HCT116 (cell line): ENCODE measurements around the gene KCNH3. TPM values are rescaled to one million over a fixed set of nuclear protein-coding genes. Genes with fewer than 3 reads are reported as not detected.

Source experiments
- ATAC-seq: fragments of 200-7000 bp; cut with Tn5 transposase; 2 replicates; pipeline ENCODE4 v1.9.1; 2020; ENCODE audit warnings: mild to moderate bottlenecking, moderate library complexity
- BruUV-seq: library from RNA; stranded (reverse); fragments of 400-500 nt; replicated peaks from 2 replicates; lab custom pipeline; 2021; lab: Mats Ljungman, UMichigan
- CTCF ChIA-PET: fragments of 300-600 bp; sonication (Branson Sonifier 250); formaldehyde crosslinking; loops from one replicate; lab custom pipeline; 2021; ENCODE audit warnings: antibody characterized with exemption; lab: Charles Lee
- POLR2A ChIA-PET: fragments of 300-600, 350-600 bp; sonication (Branson Sonifier 250); formaldehyde crosslinking; loops from one replicate; lab custom pipeline; 2021; ENCODE audit warnings: antibody characterized with exemption; lab: Charles Lee
- RAD21 ChIA-PET, 2 experiments: fragments of 300-600 bp; sonication (Branson Sonifier 250); formaldehyde crosslinking; loops; one replicate each; lab custom pipeline; 2023; ENCODE audit warnings: low total read pairs in 2 of 2; ENCODE audit not compliant: uncharacterized antibody in 2 of 2, unreplicated experiment in 2 of 2, low non-redundant PET in 1 of 2; lab: Charles Lee
- DNase-seq: peaks from one replicate; pipeline ENCODE4 v3.0.0-alpha.2; 2010; ENCODE audit warnings: low read depth, low spot score
- H2AFZ ChIP-seq: fragments of 200-600 bp; shearing (Covaris generic), sonication (generic); 2 replicates; pipeline ENCODE4 v1.6.1; 2017; ENCODE audit warnings: low read depth, mixed run types, mixed read lengths, antibody characterized with exemption, low read length; ENCODE audit not compliant: poor library complexity, severe bottlenecking
- H3K27ac ChIP-seq: 2 replicates; pipeline ENCODE4 v1.5.1; 2012; ENCODE audit warnings: low read depth, low read length
- H3K27me3 ChIP-seq: fragments of 200-600 bp; sonication (generic); 2 replicates; pipeline ENCODE4 v1.6.1; 2016; ENCODE audit warnings: mixed run types, low read length, mixed read lengths; ENCODE audit not compliant: insufficient read depth
- H3K36me3 ChIP-seq, 2 experiments: fragments of 200-500 bp in 1 of 2; fragments of 200-600 bp in 1 of 2; sonication (Bioruptor generic) in 1 of 2; sonication (generic) in 1 of 2; 2 replicates each; pipeline versions ENCODE4 v1.5.1 to v1.6.1; 2014 to 2016; ENCODE audit warnings: low read length in 2 of 2, inconsistent platforms in 1 of 2, mixed read lengths in 1 of 2, mixed run types in 1 of 2; ENCODE audit not compliant: insufficient read depth in 2 of 2, control insufficient read depth in 1 of 2
- H3K4me1 ChIP-seq, 2 experiments: fragments of 200-600 bp in 1 of 2; sonication (generic) in 1 of 2; 2 replicates each; pipeline versions ENCODE4 v1.5.1 to v1.6.1; 2012 to 2017; ENCODE audit warnings: low read length in 2 of 2, inconsistent platforms in 1 of 2, mild to moderate bottlenecking in 1 of 2, mixed read lengths in 1 of 2, mixed run types in 1 of 2, moderate library complexity in 1 of 2; ENCODE audit not compliant: insufficient read depth in 2 of 2, control insufficient read depth in 1 of 2
- H3K4me2 ChIP-seq: fragments of 200-600 bp; sonication (generic); 2 replicates; pipeline ENCODE4 v1.6.1; 2017; ENCODE audit warnings: mixed run types, low read length, mixed read lengths
- H3K4me3 ChIP-seq, 2 experiments: fragments of 200-600 bp in 1 of 2; sonication (generic) in 1 of 2; replicated peaks in 1 of 2; 2 replicates each; pipeline ENCODE4 v1.5.1; 2011 to 2016; ENCODE audit warnings: low read length in 2 of 2, control low read depth in 1 of 2, low read depth in 1 of 2, mild to moderate bottlenecking in 1 of 2, mixed read lengths in 1 of 2, mixed run types in 1 of 2
- H3K79me2 ChIP-seq: fragments of 200-600 bp; sonication (generic); 2 replicates; pipeline ENCODE4 v1.6.1; 2017; ENCODE audit warnings: mild to moderate bottlenecking, mixed run types, low read length, moderate library complexity, mixed read lengths; ENCODE audit not compliant: insufficient read depth
- H3K9ac ChIP-seq: fragments of 200-600 bp; sonication (generic); 2 replicates; pipeline ENCODE4 v1.6.1; 2016; ENCODE audit warnings: low read length, mixed read lengths
- H3K9me2 ChIP-seq: fragments of 200-600 bp; sonication (generic), shearing (Covaris generic); 2 replicates; pipeline ENCODE4 v1.6.1; 2017; ENCODE audit warnings: mixed run types, mild to moderate bottlenecking, moderate library complexity; ENCODE audit not compliant: insufficient read depth
- H3K9me3 ChIP-seq, 2 experiments: fragments of 200-500 bp in 1 of 2; fragments of 200-600 bp in 1 of 2; sonication (Bioruptor generic) in 1 of 2; sonication (generic) in 1 of 2; 2 replicates each; pipeline ENCODE4 v1.6.1; 2014 to 2017; ENCODE audit warnings: low read length in 2 of 2, mixed read lengths in 2 of 2, inconsistent platforms in 1 of 2, low read depth in 1 of 2, mild to moderate bottlenecking in 1 of 2, mixed run types in 1 of 2, moderate library complexity in 1 of 2; ENCODE audit not compliant: control insufficient read depth in 1 of 2, insufficient read depth in 1 of 2
- H4K20me1 ChIP-seq: fragments of 200-600 bp; sonication (generic), shearing (Covaris generic); 2 replicates; pipeline ENCODE4 v1.6.1; 2017; ENCODE audit warnings: mixed run types, mild to moderate bottlenecking, moderate library complexity; ENCODE audit not compliant: insufficient read depth
- CBX3 ChIP-seq: IDR thresholded peaks from 2 replicates; pipeline ENCODE4 v1.6.1; 2012; ENCODE audit warnings: low read depth
- EGR1 ChIP-seq: IDR thresholded peaks from 2 replicates; pipeline ENCODE4 v1.6.1; 2012; ENCODE audit warnings: low read depth
- ELF1 ChIP-seq: IDR thresholded peaks from 2 replicates; pipeline ENCODE4 v1.6.1; 2012; ENCODE audit warnings: low read depth, borderline replicate concordance
- EZH2phosphoT487 ChIP-seq: fragments of 200-600 bp; IDR thresholded peaks from 2 replicates; pipeline ENCODE4 v1.6.1; 2018; ENCODE audit warnings: antibody characterized with exemption, borderline replicate concordance
- JUND ChIP-seq: IDR thresholded peaks from 2 replicates; pipeline ENCODE4 v1.6.1; 2012
- SRF ChIP-seq: IDR thresholded peaks from 2 replicates; pipeline ENCODE4 v1.6.1; 2012; ENCODE audit warnings: low read depth
- ZFX ChIP-seq: fragments of 450-650 bp; IDR thresholded peaks from 2 replicates; pipeline ENCODE4 v1.6.1; 2017
- intact Hi-C: fragments of 100-400 bp; cut with micrococcal nuclease; formaldehyde crosslinking; loops from 2 replicates; pipeline ENCODE4 v1.10.0; 2022
- total RNA-seq: library from RNA; stranded (reverse); gene quantifications from one replicate; pipeline ENCODE4 v1.2.1, GENCODE V29; 2021; ENCODE audit not compliant: unreplicated experiment
- TF ChIP-seq, protein P1 (sequence below): IDR thresholded peaks from 2 replicates; pipeline ENCODE4 v1.6.1; 2011; ENCODE audit warnings: mild to moderate bottlenecking, low read length, moderate library complexity; ENCODE audit not compliant: insufficient replicate concordance; ENCODE audit errors: extremely low read depth
- TF ChIP-seq, protein P2 (sequence below): IDR thresholded peaks from 2 replicates; pipeline ENCODE4 v1.6.1; 2012

Gene KCNH3
- total RNA-seq, 1 experiment from 2014 or later, result 35.3 TPM

DNA sequence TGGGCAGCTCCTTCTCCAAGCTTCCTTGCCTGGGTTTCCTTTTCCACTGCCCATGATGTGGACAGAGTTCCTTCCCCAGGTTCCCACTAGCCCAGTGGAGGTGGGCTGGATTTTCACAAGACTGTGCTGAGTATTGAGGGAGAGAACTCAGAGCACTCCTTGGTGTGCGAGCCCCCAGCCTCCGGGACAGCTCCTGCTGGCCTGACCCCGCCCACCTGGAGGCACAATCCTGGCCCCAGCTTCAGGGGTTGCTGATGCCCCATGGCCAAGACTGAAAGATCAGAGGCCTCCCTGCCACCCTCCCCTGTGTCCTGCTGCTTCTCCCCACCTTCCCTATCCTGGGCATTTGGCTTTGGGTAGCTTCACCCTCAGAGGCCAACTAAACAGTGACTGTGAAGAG, 7.7 kb downstream of the KCNH3 start:
- Histone ChIP-seq H3K36me3 (peaks cover 0 to 7% of the 10 kb centered on the region in 2 experiments; a peak in 2 of 4 replicates), H3K4me3 (no peak overlapping the region), H3K9me2 (no peaks in the 10 kb centered on the region), H3K27me3 (no peaks in the 10 kb centered on the region), H3K4me1 (no peaks in the 10 kb centered on the region), H2AFZ (no peak overlapping the region), H3K4me2 (no peak overlapping the region), H3K27ac (no peak overlapping the region), H3K9me3 (no peaks in the 10 kb centered on the region), H3K79me2 (no peaks in the 10 kb centered on the region), H3K9ac (no peak overlapping the region), H4K20me1 (no peaks in the 10 kb centered on the region)
- intact Hi-C loops, result no loop called here
- ChIA-PET RAD21 (no interaction called here), CTCF (interaction anchor here (0.9 kb wide), 1 partner anchor 200 kb away, joined by 3 read pairs; the partner anchor contains the start of gene DNAJC22), POLR2A (no interaction called here)
- no peak for TF ChIP-seq EGR1
- TF ChIP-seq, protein P1, sequence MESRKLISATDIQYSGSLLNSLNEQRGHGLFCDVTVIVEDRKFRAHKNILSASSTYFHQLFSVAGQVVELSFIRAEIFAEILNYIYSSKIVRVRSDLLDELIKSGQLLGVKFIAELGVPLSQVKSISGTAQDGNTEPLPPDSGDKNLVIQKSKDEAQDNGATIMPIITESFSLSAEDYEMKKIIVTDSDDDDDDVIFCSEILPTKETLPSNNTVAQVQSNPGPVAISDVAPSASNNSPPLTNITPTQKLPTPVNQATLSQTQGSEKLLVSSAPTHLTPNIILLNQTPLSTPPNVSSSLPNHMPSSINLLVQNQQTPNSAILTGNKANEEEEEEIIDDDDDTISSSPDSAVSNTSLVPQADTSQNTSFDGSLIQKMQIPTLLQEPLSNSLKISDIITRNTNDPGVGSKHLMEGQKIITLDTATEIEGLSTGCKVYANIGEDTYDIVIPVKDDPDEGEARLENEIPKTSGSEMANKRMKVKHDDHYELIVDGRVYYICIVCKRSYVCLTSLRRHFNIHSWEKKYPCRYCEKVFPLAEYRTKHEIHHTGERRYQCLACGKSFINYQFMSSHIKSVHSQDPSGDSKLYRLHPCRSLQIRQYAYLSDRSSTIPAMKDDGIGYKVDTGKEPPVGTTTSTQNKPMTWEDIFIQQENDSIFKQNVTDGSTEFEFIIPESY, result no peak
- DNase-seq (no peak), ATAC-seq (no peak)
- no TSS peak for BruUV-seq

DNA sequence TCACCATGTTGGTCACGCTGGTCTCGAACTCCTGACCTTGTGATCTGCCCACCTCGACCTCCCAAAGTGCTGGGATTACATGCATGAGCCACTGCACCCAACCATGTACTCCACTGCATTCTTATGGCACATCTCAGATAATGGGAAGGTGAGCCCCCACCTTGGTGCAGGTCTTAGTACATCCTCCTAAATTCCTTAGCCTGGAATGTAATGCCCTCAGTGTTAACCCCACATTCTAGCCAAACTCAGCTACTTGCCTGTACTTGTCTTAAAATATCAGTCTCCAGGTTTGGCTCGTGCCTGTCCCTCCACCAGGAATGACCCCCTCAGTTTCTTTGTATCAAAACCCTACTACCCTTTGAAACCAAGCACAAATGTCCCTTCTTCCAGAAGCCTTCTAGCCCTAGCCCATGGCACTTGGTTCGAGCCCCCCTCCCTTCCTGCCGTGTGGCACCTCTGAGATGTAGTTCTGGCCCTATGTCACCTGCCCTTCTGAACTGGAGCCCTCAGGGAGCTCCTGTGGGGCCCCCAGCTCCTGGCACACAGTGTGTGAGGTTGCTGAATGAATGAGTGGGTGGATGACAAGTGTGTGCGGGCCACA, 8.4 kb downstream of the KCNH3 start:
- no peak overlapping the region for H3K4me2 ChIP-seq
- H3K9me3 ChIP-seq, result no peaks in the 10 kb centered on the region
- ChIA-PET RAD21 (no interaction called here), CTCF (no interaction called here), POLR2A (interaction anchor here (0.7 kb wide), 1 partner anchor 20 kb away, joined by 3 read pairs; no protein-coding TSS in a partner anchor)
- H2AFZ ChIP-seq, result no peak overlapping the region
- intact Hi-C loops, result no loop called here
- H3K27ac ChIP-seq, result no peak overlapping the region
- peaks cover 0 to 7% of the 10 kb centered on the region in 2 experiments; a peak in 2 of 4 replicates for H3K36me3 ChIP-seq
- H4K20me1 ChIP-seq, result no peaks in the 10 kb centered on the region
- BruUV-seq, result no TSS peak
- no peaks in the 10 kb centered on the region for H3K9me2 ChIP-seq
- H3K4me3 ChIP-seq, result no peak overlapping the region
- no peaks in the 10 kb centered on the region for H3K79me2 ChIP-seq
- TF ChIP-seq CBX3 (no peak), SRF (no peak), EZH2phosphoT487 (no peak), EGR1 (no peak), JUND (no peak), ELF1 (no peak), ZFX (no peak)
- TF ChIP-seq, protein P2, sequence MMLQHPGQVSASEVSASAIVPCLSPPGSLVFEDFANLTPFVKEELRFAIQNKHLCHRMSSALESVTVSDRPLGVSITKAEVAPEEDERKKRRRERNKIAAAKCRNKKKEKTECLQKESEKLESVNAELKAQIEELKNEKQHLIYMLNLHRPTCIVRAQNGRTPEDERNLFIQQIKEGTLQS, result no peak
- DNase-seq (no peak), ATAC-seq (no peak)
- H3K4me1 ChIP-seq, result no peaks in the 10 kb centered on the region
- no peak overlapping the region for H3K9ac ChIP-seq
- H3K27me3 ChIP-seq, result no peaks in the 10 kb centered on the region
